Small intestine (tissue), 7 donors: ENCODE results near the gene MAJIN. TPM values are rescaled to one million over a fixed set of nuclear protein-coding genes. Genes with fewer than 3 reads are reported as not detected.

Experiments
- DNase-seq, 2 donors: peaks; one replicate each; pipeline versions ENCODE4 v3.0.0 to v3.0.0-alpha.2; 2013
- FAIRE-seq: peaks from 2 replicates; lab custom pipeline; 2012; peaks lifted over from hg19 to GRCh38; lab: Jason Lieb, UNC
- H3K27ac ChIP-seq, 3 donors: one replicate each; pipeline ENCODE4 v1.5.1; 2013; ENCODE audit warnings: low read length in 2 of 3, mild to moderate bottlenecking in 2 of 3, control low read depth in 1 of 3, inconsistent platforms in 1 of 3, low read depth in 1 of 3, moderate library complexity in 1 of 3
- H3K27me3 ChIP-seq, 3 donors: one replicate each; pipeline ENCODE4 v1.6.1; 2013; ENCODE audit warnings: low read length in 3 of 3, inconsistent platforms in 1 of 3; ENCODE audit not compliant: control insufficient read depth in 3 of 3, insufficient read depth in 3 of 3
- H3K36me3 ChIP-seq, 3 donors: one replicate each; pipeline ENCODE4 v1.6.1; 2013; ENCODE audit warnings: low read length in 3 of 3, inconsistent platforms in 1 of 3, low read depth in 1 of 3, mild to moderate bottlenecking in 1 of 3, moderate library complexity in 1 of 3; ENCODE audit not compliant: control insufficient read depth in 3 of 3, insufficient read depth in 2 of 3
- H3K4me1 ChIP-seq, 3 donors: one replicate each; pipeline ENCODE4 v1.6.1; 2013; ENCODE audit warnings: low read length in 2 of 3, inconsistent platforms in 1 of 3, low read depth in 1 of 3, mild to moderate bottlenecking in 1 of 3, moderate library complexity in 1 of 3; ENCODE audit not compliant: control insufficient read depth in 3 of 3, insufficient read depth in 2 of 3
- H3K4me3 ChIP-seq, 3 donors: one replicate each; pipeline ENCODE4 v1.5.1; 2013; ENCODE audit warnings: low read length in 3 of 3, control low read depth in 1 of 3, inconsistent platforms in 1 of 3, low read depth in 1 of 3, mild to moderate bottlenecking in 1 of 3, moderate library complexity in 1 of 3
- H3K9me3 ChIP-seq, 2 donors: one replicate each; pipeline ENCODE4 v1.6.1; 2013; ENCODE audit warnings: low read depth in 1 of 2, low read length in 1 of 2; ENCODE audit not compliant: control insufficient read depth in 2 of 2, insufficient read depth in 1 of 2
- WGBS, 3 donors: extraction: QIAGEN DNeasy Blood & Tissue Kit; methylation state at CpG; one replicate each; pipeline ENCODE4 v1.1.7; 2013; 5-methylcytosine and 5-hydroxymethylcytosine counted together
- polyA plus RNA-seq, 4 donors: library from polyadenylated mRNA; stranded (reverse) in 3 of 4; unstranded in 1 of 4; fragments of 200-250 nt in 3 of 4; fragments of 120-200 nt in 1 of 4; gene quantifications; one replicate each; pipeline versions ENCODE4 v1.2.1 to v1.2.3, GENCODE V29; 2013
- donor health status: healthy with polysubstance abuse.
- donor health status: control.
- donor health status: control.
- donor health status: Bipolar disorder and iron deficiency.
- donor health status: healthy.

MAJIN gene
- polyA plus RNA-seq, 4 donors: 0.25 TPM; not detected in 3

GRCh38 chr11:64925536-64926436, 46.1 kb downstream of the MAJIN start:
- no peaks in the 10 kb centered on the region for H3K9me3 ChIP-seq
- FAIRE-seq (no peak), DNase-seq (peak in 1 of 2 donors; percentile 19)
- peaks cover 0 to 16% (median 9%) of the 10 kb centered on the region in 3 donors for H3K4me1 ChIP-seq
- peak overlapping the region in 2 of 3 donors; percentile 79 to 85 for H3K4me3 ChIP-seq
- H3K27ac ChIP-seq: no peak overlapping the region
- WGBS, 3 donors: 42 to 66% (median 59%) methylated on average over 16 to 24 of the region's 24 CpGs
- H3K36me3 ChIP-seq: peaks cover 3 to 29% (median 7%) of the 10 kb centered on the region in 3 donors
- peaks cover 0 to 6% (median 0%) of the 10 kb centered on the region in 3 donors for H3K27me3 ChIP-seq

GRCh38 chr11:64924910-64925284, 47.0 kb downstream of the MAJIN start:
- H3K27ac ChIP-seq: peak overlapping the region in 1 of 3 donors; percentile 98
- peak in 1 of 2 donors; percentile 31 for DNase-seq
- no peak for FAIRE-seq
- H3K27me3 ChIP-seq: peaks cover 0 to 6% (median 0%) of the 10 kb centered on the region in 3 donors
- no peaks in the 10 kb centered on the region for H3K9me3 ChIP-seq
- 1 to 2% (median 2%) methylated on average over 24 of the region's 24 CpGs for WGBS, 3 donors
- peak overlapping the region; percentile 73 to 85 (median 79) for H3K4me3 ChIP-seq
- H3K4me1 ChIP-seq: peaks cover 0 to 16% (median 9%) of the 10 kb centered on the region in 3 donors
- peaks cover 0 to 22% (median 2%) of the 10 kb centered on the region in 3 donors for H3K36me3 ChIP-seq

- FAIRE-seq (no peak), DNase-seq (peak; percentile 94 to 97)
- peaks cover 0 to 19% (median 0%) of the 10 kb centered on the region in 3 donors for H3K36me3 ChIP-seq
- H3K4me1 ChIP-seq: peaks cover 0 to 16% (median 9%) of the 10 kb centered on the region in 3 donors
- 1% methylated on average over 38 to 47 of the region's 47 CpGs for WGBS, 3 donors
- H3K27me3 ChIP-seq: peaks cover 0 to 6% (median 0%) of the 10 kb centered on the region in 3 donors
- H3K27ac ChIP-seq: peak within 1 kb of the TSS; percentile 79 to 98 (median 92)
- no peaks in the 10 kb centered on the region for H3K9me3 ChIP-seq
- peak within 1 kb of the TSS; percentile 73 to 85 (median 79) for H3K4me3 ChIP-seq
Observed at GRCh38 chr11:64923944-64924909, 47.7 kb downstream of the MAJIN start, which contains the start of gene PPP2R5B. Gene PPP2R5B, plus strand, starts transcription at chr11:64924689. Its CDS starts 1,046 bp downstream, at chr11:64925735.

- no peak overlapping the region for H3K4me3 ChIP-seq
- peaks cover 0 to 18% (median 9%) of the 10 kb centered on the region in 3 donors for H3K4me1 ChIP-seq
- FAIRE-seq: no peak
- DNase-seq: no peak
- peak overlapping the region in 1 of 3 donors; percentile 98 for H3K27ac ChIP-seq
- H3K27me3 ChIP-seq: peaks cover 0 to 6% (median 0%) of the 10 kb centered on the region in 3 donors
- WGBS, 3 donors: 93 to 96% (median 94%) methylated on average over 11 of the region's 11 CpGs
- H3K36me3 ChIP-seq: peaks cover 0 to 12% (median 0%) of the 10 kb centered on the region in 3 donors
- no peaks in the 10 kb centered on the region for H3K9me3 ChIP-seq
Observed at GRCh38 chr11:64923151-64923661, 48.7 kb downstream of the MAJIN start.

GRCh38 chr11:64921384-64921783, 50.5 kb downstream of the MAJIN start:
- Histone ChIP-seq H3K27me3 (peaks cover 0 to 6% (median 0%) of the 10 kb centered on the region in 3 donors), H3K27ac (no peak overlapping the region), H3K9me3 (no peaks in the 10 kb centered on the region), H3K36me3 (peaks cover 0 to 3% (median 0%) of the 10 kb centered on the region in 3 donors), H3K4me3 (no peak overlapping the region), H3K4me1 (peaks cover 0 to 21% (median 9%) of the 10 kb centered on the region in 3 donors)
- 50 to 57% (median 50%) methylated on average over 3 of the region's 3 CpGs for WGBS, 3 donors
- FAIRE-seq: no peak
- no peak for DNase-seq

GRCh38 chr11:64920124-64920523, 51.8 kb downstream of the MAJIN start:
- Histone ChIP-seq H3K4me3 (no peak overlapping the region), H3K27ac (no peak overlapping the region), H3K4me1 (peaks cover 0 to 25% (median 0%) of the 10 kb centered on the region in 3 donors), H3K36me3 (no peaks in the 10 kb centered on the region), H3K9me3 (no peaks in the 10 kb centered on the region), H3K27me3 (peaks cover 0 to 1% (median 0%) of the 10 kb centered on the region in 3 donors)
- FAIRE-seq: no peak
- WGBS, 3 donors: 87 to 97% (median 87%) methylated on average over 2 of the region's 2 CpGs
- DNase-seq: no peak

GRCh38 chr11:64919627-64920026, 52.3 kb downstream of the MAJIN start:
- H3K27ac ChIP-seq: no peak overlapping the region
- DNase-seq: no peak
- FAIRE-seq: no peak
- H3K27me3 ChIP-seq: no peaks in the 10 kb centered on the region
- H3K4me1 ChIP-seq: peaks cover 0 to 25% (median 0%) of the 10 kb centered on the region in 3 donors
- WGBS, 3 donors: 89 to 93% (median 90%) methylated on average over 8 of the region's 8 CpGs
- H3K4me3 ChIP-seq: no peak overlapping the region
- no peaks in the 10 kb centered on the region for H3K9me3 ChIP-seq
- peaks cover 0 to 4% (median 0%) of the 10 kb centered on the region in 3 donors for H3K36me3 ChIP-seq
